Peyer's patch (tissue), 4 donors: ENCODE results near the gene AGBL4.

Source experiments
- CTCF ChIP-seq, 6 experiments: fragments of 450-650 bp in 4 of 6; fragments of 200-600 bp in 2 of 6; sonication (generic) in 1 of 6; IDR thresholded peaks; one replicate each; pipeline ENCODE4 v1.5.1; 2017 to 2019; ENCODE audit warnings: antibody characterized with exemption in 6 of 6, mild to moderate bottlenecking in 3 of 6, moderate library complexity in 1 of 6
- POLR2A ChIP-seq, 2 donors: fragments of 450-650 bp; IDR thresholded peaks; one replicate each; pipeline ENCODE4 v1.5.1; 2017; ENCODE audit warnings: antibody characterized with exemption in 2 of 2, mild to moderate bottlenecking in 2 of 2, moderate library complexity in 2 of 2

DNA sequence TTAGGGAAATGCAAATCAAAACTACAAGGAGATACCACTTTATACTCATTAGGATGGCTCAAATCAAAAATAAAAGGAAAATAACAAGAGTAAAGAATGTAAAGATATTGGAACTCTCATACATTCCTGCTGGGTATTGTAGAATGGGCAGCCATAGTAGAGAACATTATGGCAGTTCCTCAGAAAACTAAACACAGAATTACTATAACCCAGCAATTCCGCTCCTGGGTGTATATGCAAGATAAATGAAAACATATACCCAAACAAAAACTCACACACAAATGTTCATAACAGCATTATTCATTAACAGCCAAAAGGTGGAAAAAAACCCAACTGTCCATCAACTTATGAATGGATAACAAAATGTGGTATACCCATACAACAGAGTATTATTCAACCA is 1258.4 kb downstream of the AGBL4 start:
- TF ChIP-seq CTCF (IDR thresholded peaks at IDR 0.05): no peak
- no peak for TF ChIP-seq POLR2A (IDR thresholded peaks at IDR 0.05)
